HG03520 (cell line): Measurements from ENCODE around the gene BPIFB1.

Source experiments
- ATAC-seq: cut with Tn5 transposase; IDR thresholded peaks from one replicate; pipeline ENCODE4 v1.9.1; 2021; ENCODE audit warnings: mild to moderate bottlenecking, moderate library complexity; ENCODE audit not compliant: unreplicated experiment

BPIFB1 gene

GRCh38 chr20:33282991-33283555 is at the start of gene BPIFB1:
BPIFB1 (plus strand) TSS chr20:33283214; CDS start chr20:33286074, 2,860 bp downstream.
- no peak for ATAC-seq

GRCh38 chr20:33234050-33234449 is 49.0 kb upstream of the BPIFB1 start:
- no peak for ATAC-seq

GRCh38 chr20:33235696-33236095 is 47.3 kb upstream of the BPIFB1 start, which contains the start of gene BPIFA1:
BPIFA1 (plus strand) TSS chr20:33235996; CDS start chr20:33237712, 1,716 bp downstream.
- no peak for ATAC-seq

GRCh38 chr20:33236351-33236750 is 46.7 kb upstream of the BPIFB1 start:
- no peak for ATAC-seq

GRCh38 chr20:33237989-33238388 is 45.0 kb upstream of the BPIFB1 start:
- no peak for ATAC-seq

- no peak for ATAC-seq
These were observed 43.6 kb upstream of the BPIFB1 start for GRCh38 chr20:33239418-33239817.

GRCh38 chr20:33239979-33240736 is 42.9 kb upstream of the BPIFB1 start:
- ATAC-seq: no peak

- no peak for ATAC-seq
These were observed 42.1 kb upstream of the BPIFB1 start for GRCh38 chr20:33240923-33241322.

- no peak for ATAC-seq
These were observed 40.5 kb upstream of the BPIFB1 start for GRCh38 chr20:33242319-33243100.

- ATAC-seq: no peak
These were observed 36.9 kb upstream of the BPIFB1 start for GRCh38 chr20:33246077-33246476.

GRCh38 chr20:33249456-33249855 is 33.6 kb upstream of the BPIFB1 start:
- no peak for ATAC-seq

GRCh38 chr20:33250666-33251065 is 32.3 kb upstream of the BPIFB1 start:
- no peak for ATAC-seq

- ATAC-seq: no peak
These were observed 31.5 kb upstream of the BPIFB1 start for GRCh38 chr20:33251496-33251895.

GRCh38 chr20:33252460-33252859 is 30.6 kb upstream of the BPIFB1 start:
- ATAC-seq: no peak

GRCh38 chr20:33255005-33255404 is 28.0 kb upstream of the BPIFB1 start:
- no peak for ATAC-seq

GRCh38 chr20:33257237-33257636 is 25.8 kb upstream of the BPIFB1 start:
- ATAC-seq: no peak

- ATAC-seq: no peak
These were observed 23.6 kb upstream of the BPIFB1 start for GRCh38 chr20:33259371-33259770.

- no peak for ATAC-seq
These were observed 21.5 kb upstream of the BPIFB1 start for GRCh38 chr20:33261465-33261864.

- no peak for ATAC-seq
These were observed 20.4 kb upstream of the BPIFB1 start for GRCh38 chr20:33262658-33263065.

GRCh38 chr20:33263784-33264183 is 19.2 kb upstream of the BPIFB1 start:
- no peak for ATAC-seq

GRCh38 chr20:33267701-33268100 is 15.3 kb upstream of the BPIFB1 start:
- no peak for ATAC-seq
